ENCODE measurements around the gene TNFSF8. TPM values are rescaled to one million over a fixed set of nuclear protein-coding genes. Genes with fewer than 3 reads are reported as not detected.

TNFSF8 gene
- total RNA-seq, 1 experiment from 2014 or later = 0.15 TPM

- no peak for ATAC-seq
Observed at GRCh38 chr9:114924327-114924726, 6.1 kb downstream of the TNFSF8 start.

GRCh38 chr9:114923918-114924317 lies 6.5 kb downstream of the TNFSF8 start:
- intact Hi-C loops (cut with micrococcal nuclease; ENCODE audit: unreplicated experiment) = no loop called here

More at GRCh38 chr9:114924327-114924726, 6.1 kb downstream of the TNFSF8 start:
- no peak for DNase-seq (ENCODE audit: low read depth, low spot score)
- Histone ChIP-seq H3K36me3 (ENCODE audit: control insufficient read depth, insufficient read depth, low read length) (no peaks in the 10 kb centered on the region), H3K4me1 (ENCODE audit: control insufficient read depth, insufficient read depth, low read length) (no peaks in the 10 kb centered on the region), H3K4me3 (ENCODE audit: low read depth in 2 of 2, low read length in 2 of 2) (no peak overlapping the region), H3K9me3 (ENCODE audit: control insufficient read depth, insufficient read depth, low read depth, low read length) (no peaks in the 10 kb centered on the region), H3K27me3 (ENCODE audit: control insufficient read depth, insufficient read depth, low read length) (no peaks in the 10 kb centered on the region), H3K27ac (ENCODE audit: low read length) (no peak overlapping the region)
- POLR2A ChIA-PET = no interaction called here
- no TSS peak for BruUV-seq (replicated peaks)
- in situ Hi-C loops (cut with HindIII; ENCODE audit: low pct_unique_long_range_greater_than_20kb, low sequenced_read_pairs) (no loop called here), intact Hi-C loops (cut with micrococcal nuclease; ENCODE audit: unreplicated experiment) (no loop called here)
- CTCF ChIA-PET = no interaction called here
- TF ChIP-seq REST (IDR thresholded peaks at IDR 0.05; ENCODE audit: insufficient read depth in 1 of 2, low read depth in 2 of 2, low read length in 1 of 2) = no peak
- no peak for TF ChIP-seq CTCF (IDR thresholded peaks at IDR 0.05)
- TF ChIP-seq SIN3A (IDR thresholded peaks at IDR 0.05; ENCODE audit: borderline replicate concordance, insufficient read depth, low read depth, low read length) = no peak
- TF ChIP-seq TCF7L2 (IDR thresholded peaks at IDR 0.05; ENCODE audit: low read depth, low read length) = no peak
- no peak for TF ChIP-seq POLR2AphosphoS5 (IDR thresholded peaks at IDR 0.05; ENCODE audit: low read depth, low read length)

More at GRCh38 chr9:114923918-114924317, 6.5 kb downstream of the TNFSF8 start:
- ChIA-PET POLR2A (no interaction called here), CTCF (no interaction called here)
- DNase-seq (ENCODE audit: low read depth, low spot score) = no peak
- Histone ChIP-seq H3K36me3 (ENCODE audit: control insufficient read depth, insufficient read depth, low read length) (no peaks in the 10 kb centered on the region), H3K4me1 (ENCODE audit: control insufficient read depth, insufficient read depth, low read length) (no peaks in the 10 kb centered on the region), H3K27me3 (ENCODE audit: control insufficient read depth, insufficient read depth, low read length) (no peaks in the 10 kb centered on the region), H3K27ac (ENCODE audit: low read length) (no peak overlapping the region), H3K4me3 (ENCODE audit: low read depth in 2 of 2, low read length in 2 of 2) (no peak overlapping the region), H3K9me3 (ENCODE audit: control insufficient read depth, insufficient read depth, low read depth, low read length) (no peaks in the 10 kb centered on the region)
- TF ChIP-seq TCF7L2 (IDR thresholded peaks at IDR 0.05; ENCODE audit: low read depth, low read length) (no peak), SIN3A (IDR thresholded peaks at IDR 0.05; ENCODE audit: borderline replicate concordance, insufficient read depth, low read depth, low read length) (no peak), CTCF (IDR thresholded peaks at IDR 0.05) (no peak), REST (IDR thresholded peaks at IDR 0.05; ENCODE audit: insufficient read depth in 1 of 2, low read depth in 2 of 2, low read length in 1 of 2) (no peak), POLR2AphosphoS5 (IDR thresholded peaks at IDR 0.05; ENCODE audit: low read depth, low read length) (no peak)
- in situ Hi-C loops (cut with HindIII; ENCODE audit: low pct_unique_long_range_greater_than_20kb, low sequenced_read_pairs) = no loop called here
- no peak for ATAC-seq
- no TSS peak for BruUV-seq (replicated peaks)

All from Panc1 (cell line).